HG02885 (cell line): ENCODE data around the gene MLF2.
A peak's percentile ranks its signal among the peaks of the same experiment; 100 is the strongest.

Experiments
- ATAC-seq: cut with Tn5 transposase; IDR thresholded peaks from one replicate; pipeline ENCODE4 v1.9.1; 2021; ENCODE audit warnings: mild to moderate bottlenecking; ENCODE audit not compliant: unreplicated experiment, poor library complexity

Gene MLF2

DNA sequence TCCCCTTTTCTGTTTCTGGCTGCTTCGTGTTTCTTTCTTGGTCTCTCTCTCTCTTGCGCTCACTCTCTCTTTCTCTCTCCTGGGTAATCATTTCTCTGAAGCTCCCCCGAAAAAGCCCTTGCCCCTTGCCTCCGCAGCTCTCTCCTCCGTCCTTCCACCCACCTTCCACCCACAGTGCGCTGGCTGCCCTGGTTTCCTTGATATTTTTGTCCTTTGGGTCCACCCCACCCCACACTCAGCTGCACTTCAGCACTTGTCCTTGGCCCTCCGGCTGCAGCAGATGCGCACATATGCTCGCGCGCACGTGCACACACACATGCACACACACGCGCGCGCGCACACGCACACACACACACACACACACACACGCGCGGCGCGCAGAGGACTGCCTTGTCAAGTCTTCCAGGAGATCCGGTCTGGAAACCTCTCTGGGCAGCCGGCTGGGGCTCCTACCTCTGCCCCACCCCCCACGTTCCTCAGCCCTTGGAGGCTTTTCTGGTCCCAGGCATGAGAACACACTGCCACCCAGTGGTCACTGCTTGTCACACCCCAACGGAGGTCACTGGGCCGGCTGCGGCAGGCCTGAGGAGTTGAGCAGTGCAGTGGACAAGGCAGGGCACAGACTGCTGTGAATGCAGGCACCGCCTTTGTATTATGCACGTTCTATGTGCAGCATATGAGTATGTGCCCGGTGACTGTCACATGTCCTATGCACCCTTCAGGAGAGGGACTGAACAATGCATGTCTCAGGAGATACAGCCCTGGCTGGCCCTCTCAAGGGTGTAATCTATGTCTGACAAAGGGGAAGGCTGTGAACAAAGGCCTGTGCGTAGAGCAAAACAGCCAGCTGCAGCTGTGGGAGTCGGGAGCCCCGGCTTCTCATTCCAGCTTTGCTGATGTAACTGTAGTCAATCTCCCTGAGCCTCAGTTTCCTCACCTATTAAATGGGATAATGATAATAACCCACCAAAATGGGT, 25.9 kb upstream of the MLF2 start:
- ATAC-seq = peak; percentile 87

- ATAC-seq = no peak
These were observed 25.3 kb upstream of the MLF2 start for GRCh38 chr12:6778217-6778573.

GRCh38 chr12:6777386-6777785, 24.4 kb upstream of the MLF2 start:
- ATAC-seq = no peak

GRCh38 chr12:6775185-6776174, 22.5 kb upstream of the MLF2 start:
- no peak for ATAC-seq

DNA sequence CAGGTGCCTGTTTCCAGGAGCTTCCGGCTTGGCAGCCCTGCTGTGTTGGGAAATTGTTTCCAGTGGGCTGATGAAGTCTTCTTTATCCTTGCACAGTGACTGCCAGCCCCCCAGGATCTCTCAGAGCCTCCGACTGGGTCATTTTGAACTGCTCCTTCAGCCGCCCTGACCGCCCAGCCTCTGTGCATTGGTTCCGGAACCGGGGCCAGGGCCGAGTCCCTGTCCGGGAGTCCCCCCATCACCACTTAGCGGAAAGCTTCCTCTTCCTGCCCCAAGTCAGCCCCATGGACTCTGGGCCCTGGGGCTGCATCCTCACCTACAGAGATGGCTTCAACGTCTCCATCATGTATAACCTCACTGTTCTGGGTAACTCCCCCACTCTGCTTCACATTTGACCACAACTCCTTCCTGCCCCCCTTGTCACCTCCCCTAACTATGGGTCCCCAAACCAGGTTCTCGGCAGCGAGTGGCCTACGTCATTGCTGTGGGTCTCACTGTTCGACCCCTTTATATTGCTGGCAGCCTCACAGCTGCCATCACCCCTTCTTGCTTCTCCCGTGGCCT, 21.6 kb upstream of the MLF2 start:
- no peak for ATAC-seq

GRCh38 chr12:6773590-6774351, 20.8 kb upstream of the MLF2 start:
- no peak for ATAC-seq

DNA sequence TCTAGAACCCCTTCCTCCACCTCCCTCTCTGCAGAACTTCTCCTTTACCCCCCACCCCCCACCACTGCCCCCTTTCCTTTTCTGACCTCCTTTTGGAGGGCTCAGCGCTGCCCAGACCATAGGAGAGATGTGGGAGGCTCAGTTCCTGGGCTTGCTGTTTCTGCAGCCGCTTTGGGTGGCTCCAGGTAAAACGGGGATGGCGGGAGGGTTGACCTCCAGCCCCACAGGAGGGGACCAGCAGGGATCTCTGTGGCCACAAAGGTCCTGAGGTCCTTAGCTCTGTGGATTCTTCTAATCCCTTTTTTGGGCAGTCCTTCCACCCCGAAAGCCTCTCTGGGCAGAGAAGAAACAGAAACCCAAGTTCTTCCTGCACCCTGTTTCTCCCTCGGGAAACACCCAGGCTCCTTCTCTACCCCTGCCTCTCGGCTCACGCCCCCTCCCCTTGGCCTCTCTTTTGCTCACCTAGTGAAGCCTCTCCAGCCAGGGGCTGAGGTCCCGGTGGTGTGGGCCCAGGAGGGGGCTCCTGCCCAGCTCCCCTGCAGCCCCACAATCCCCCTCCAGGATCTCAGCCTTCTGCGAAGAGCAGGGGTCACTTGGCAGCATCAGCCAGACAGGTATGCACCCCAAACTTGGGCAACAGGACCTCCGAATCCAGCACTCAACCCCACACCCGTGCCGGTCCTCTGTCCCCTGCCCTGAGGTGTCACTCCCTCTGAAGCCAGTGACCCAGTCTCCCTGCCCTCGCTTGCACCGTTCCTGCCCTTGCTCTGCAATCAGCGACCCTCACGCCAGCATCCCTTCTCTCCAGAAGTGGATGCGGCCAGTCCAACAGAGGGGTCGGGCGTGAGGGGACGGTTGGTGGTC, 20.0 kb upstream of the MLF2 start:
- no peak for ATAC-seq

GRCh38 chr12:6772331-6772695, 19.4 kb upstream of the MLF2 start, which contains the start of gene LAG3:
TSS of gene LAG3 (plus strand) at chr12:6772520. CDS start at chr12:6772853, 333 bp downstream.
- no peak for ATAC-seq

- no peak for ATAC-seq
These were observed 18.8 kb upstream of the MLF2 start for GRCh38 chr12:6771509-6772330.

- ATAC-seq = no peak
These were observed 18.2 kb upstream of the MLF2 start for GRCh38 chr12:6771091-6771495.

- ATAC-seq = no peak
These were observed 17.7 kb upstream of the MLF2 start for GRCh38 chr12:6770600-6770999.

GRCh38 chr12:6770094-6770493, 17.2 kb upstream of the MLF2 start:
- ATAC-seq = no peak

- ATAC-seq = no peak
These were observed 16.7 kb upstream of the MLF2 start for GRCh38 chr12:6769666-6770065.

GRCh38 chr12:6768990-6769389, 16.0 kb upstream of the MLF2 start:
- ATAC-seq = no peak

DNA sequence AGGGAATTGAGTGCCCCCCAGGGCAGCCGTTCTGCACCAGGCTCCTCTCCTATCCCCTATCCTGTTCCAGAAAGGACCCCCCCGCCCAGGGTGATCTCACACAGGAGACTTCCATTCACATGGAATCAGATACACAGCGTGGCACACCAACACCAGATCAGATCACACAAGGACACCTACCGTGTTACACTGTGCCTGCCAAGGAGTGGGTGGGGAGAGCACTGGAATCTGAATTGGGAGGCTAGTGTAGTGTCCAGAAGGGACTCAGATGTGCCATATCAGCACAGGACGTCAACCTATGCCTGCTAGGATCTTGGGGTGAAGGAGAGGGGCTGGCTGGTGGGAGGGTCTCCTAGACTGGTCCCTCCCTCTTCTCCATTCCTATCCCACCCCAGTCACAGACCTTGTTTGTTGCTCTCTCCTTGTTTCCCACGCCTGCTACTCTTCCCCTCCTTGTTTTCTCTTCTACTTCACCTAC, 15.5 kb upstream of the MLF2 start:
- no peak for ATAC-seq

DNA sequence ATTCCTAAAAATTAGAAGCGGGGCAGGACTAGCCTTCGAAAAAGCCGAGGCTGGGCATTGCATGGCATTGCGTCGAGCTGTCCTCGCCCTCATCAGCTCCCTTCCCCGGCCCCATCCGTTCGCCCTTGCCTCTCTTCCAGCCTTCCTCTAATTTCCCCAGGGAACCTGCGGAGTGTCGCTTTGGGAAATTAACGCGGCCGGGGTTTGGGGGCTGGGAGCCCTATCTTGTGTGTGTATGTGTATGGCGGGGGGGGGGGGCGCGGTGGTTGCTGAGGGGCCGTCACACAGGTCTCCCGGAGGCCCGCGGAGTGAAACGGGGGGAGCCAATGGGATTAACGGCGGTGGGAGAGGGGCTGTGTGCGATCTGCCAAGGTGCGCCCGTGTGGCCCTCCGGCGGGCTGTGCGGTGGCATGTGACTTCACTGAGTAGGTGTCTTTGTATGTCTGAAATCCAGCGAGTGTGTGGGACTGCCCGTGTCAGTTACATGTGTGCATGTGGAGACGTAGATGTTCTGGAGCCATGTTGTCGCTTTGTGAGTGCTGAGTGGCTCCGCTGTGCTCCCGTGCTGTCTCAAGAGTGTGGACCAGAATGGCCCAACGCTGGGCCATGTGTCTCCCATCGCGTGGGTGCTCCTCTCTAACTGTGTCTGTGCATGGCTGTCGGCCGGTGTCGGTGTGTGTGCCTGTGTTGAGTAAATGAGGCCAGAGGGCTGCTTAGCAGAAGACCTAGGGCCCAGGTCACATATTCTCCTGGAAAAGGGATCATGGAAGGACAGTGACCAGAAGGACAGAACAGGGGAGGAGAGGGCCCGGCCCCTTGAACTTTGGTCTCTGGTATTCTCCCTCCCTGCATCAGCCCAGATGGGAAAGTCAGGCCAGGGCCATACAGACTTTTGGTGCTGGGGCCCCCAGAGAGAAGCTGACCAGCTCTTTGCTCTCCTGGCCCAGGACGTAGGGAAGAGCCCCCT, 14.7 kb upstream of the MLF2 start:
- ATAC-seq = no peak
